GM23248 (cell line): ENCODE results near the gene GNL1.

Source experiments
- EZH2 ChIP-seq: fragments of 200-600 bp; sonication (generic); IDR thresholded peaks from 2 replicates; pipeline ENCODE4 v1.6.1; 2018; ENCODE audit warnings: antibody characterized with exemption, mild to moderate bottlenecking; ENCODE audit not compliant: insufficient read depth, poor library complexity, severe bottlenecking
- EZH2phosphoT487 ChIP-seq: fragments of 200-600 bp; sonication (generic); IDR thresholded peaks from 2 replicates; pipeline ENCODE4 v1.6.1; 2018; ENCODE audit warnings: antibody characterized with exemption, moderate library complexity, mild to moderate bottlenecking, low read depth; ENCODE audit not compliant: insufficient read depth

- TF ChIP-seq EZH2phosphoT487 (no peak), EZH2 (no peak)
Measured at GRCh38 chr6:30530014-30530413, 26.3 kb downstream of the GNL1 start.
